Myocyte (in vitro differentiated cells): Measurements from ENCODE around the gene CHST10. TPM values are rescaled to one million over a fixed set of nuclear protein-coding genes. Genes with fewer than 3 reads are reported as not detected.
A peak's percentile ranks its signal among the peaks of the same experiment; 100 is the strongest.

Experiments
- DNase-seq: peaks from one replicate; pipeline ENCODE4 v3.0.0-alpha.2; 2012; ENCODE audit warnings: low read depth
- polyA plus RNA-seq: library from polyadenylated mRNA; unstranded; fragments of >200 nt; gene quantifications from one replicate; pipeline ENCODE4 v1.2.1, GENCODE V29; 2012; ENCODE audit warnings: missing spikeins
- total RNA-seq: library from RNA; depleted of rRNA; stranded (reverse); fragments of >200 nt; gene quantifications from 2 replicates; pipeline ENCODE4 v1.2.3, GENCODE V29; 2014

The CHST10 gene, protein sequence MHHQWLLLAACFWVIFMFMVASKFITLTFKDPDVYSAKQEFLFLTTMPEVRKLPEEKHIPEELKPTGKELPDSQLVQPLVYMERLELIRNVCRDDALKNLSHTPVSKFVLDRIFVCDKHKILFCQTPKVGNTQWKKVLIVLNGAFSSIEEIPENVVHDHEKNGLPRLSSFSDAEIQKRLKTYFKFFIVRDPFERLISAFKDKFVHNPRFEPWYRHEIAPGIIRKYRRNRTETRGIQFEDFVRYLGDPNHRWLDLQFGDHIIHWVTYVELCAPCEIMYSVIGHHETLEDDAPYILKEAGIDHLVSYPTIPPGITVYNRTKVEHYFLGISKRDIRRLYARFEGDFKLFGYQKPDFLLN
- 8.4 and 8.7 TPM in 2 replicates for total RNA-seq
- polyA plus RNA-seq: 5.3 TPM

DNA sequence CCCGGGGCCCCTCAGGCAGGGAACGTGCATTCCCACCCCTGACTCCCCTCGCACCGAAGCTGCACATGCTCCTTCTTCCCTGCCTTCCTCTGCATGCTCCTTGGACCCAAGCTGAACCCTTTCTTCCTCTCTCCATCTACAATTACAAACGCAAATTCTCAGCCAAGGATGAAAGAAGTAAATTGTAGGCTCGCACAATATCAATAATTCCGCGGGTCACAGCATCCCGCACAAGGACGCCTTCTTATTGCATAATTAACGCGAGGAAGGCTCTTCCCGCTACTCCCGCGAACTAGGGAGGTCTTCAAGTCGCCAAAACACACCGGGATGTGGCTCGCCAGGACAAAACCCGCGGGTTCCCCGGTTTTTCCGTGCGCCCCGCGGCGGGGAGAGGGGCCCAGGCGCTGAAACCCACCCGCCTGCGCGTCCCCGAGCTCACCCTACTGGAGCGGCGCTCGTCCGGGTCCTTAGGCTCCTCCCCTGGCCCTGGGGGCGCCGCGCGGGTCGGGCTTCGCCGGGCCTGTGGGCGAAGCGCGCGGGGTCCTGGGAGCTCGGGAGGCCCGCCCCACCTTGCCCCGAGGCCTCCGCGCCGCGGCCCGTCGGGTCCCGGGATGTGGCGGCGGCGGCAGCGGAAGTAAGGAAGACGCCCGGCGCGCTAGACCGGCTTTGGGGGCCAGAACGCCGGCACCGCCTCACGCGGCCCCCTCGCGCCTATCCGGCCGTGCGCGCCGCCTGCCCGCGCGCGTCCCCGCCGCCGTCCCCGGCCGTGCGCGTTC, at the start of gene CHST10:
TSS of gene CHST10 (minus strand) at position 734 of the 776 bp plus-strand sequence. CDS start 10,993 bp downstream, outside the sequence.
- DNase-seq: peak; percentile 61

GRCh38 chr2:100460904-100461530, 43.5 kb upstream of the CHST10 start:
- DNase-seq: no peak

DNA sequence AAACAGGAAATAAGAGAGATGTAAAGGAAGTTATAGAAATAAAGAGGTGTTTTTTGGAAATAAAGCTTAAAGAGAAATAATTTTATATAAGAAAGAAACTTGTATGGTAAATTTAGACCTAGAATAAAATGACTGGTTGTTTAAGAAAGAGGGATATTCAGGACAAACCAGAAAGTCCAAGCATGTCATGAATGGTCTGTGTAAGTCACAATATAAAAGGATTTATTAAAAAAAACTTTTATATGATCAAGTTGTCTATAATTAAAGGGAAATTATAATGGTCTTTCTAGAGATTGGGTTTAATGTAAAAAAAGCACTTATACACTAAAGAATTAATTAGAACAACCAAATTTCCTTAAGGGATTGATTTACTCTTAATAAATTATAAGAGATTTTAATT, 38.9 kb upstream of the CHST10 start:
- DNase-seq: peak; percentile 0

- DNase-seq: no peak
Measured at GRCh38 chr2:100453853-100454252, 36.4 kb upstream of the CHST10 start.

DNA sequence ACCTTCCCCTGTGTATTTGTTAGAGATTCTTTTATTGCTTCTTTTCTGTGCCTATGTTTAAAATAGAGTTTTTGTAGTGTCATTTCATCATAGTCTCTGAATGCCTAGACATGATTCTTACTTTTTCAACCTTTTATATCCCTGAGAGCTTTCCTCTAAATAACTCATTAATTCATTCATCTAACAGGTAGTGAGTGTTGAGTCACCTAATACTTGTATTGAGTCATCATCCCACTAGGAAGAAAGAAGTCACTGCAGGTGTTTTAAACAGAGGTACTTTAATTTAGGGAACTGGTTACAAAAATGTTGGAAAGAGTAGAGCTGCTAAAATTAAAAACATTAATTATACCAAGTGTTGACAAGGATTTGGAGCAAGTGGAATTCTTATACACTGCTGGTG, 34.3 kb upstream of the CHST10 start:
- no peak for DNase-seq

DNA sequence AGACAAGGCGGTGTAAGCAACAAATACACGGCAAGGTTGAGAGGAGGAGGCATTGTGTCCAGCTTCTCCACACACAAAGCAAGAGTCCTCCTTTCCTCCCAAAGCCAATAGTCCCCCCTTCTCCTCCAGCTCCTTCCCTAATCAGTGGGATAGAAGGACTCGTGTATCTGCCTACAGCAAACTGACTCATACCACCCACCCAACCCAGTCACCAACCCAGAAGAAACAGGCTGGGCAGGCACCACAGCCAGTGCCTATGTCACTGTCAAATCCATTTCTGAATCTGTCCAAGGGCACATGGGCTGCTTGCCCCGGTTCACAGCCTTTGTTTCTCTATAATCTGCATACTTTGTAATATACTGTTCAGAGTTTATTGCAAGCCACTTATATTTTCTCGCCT, 33.6 kb upstream of the CHST10 start:
- no peak for DNase-seq

DNA sequence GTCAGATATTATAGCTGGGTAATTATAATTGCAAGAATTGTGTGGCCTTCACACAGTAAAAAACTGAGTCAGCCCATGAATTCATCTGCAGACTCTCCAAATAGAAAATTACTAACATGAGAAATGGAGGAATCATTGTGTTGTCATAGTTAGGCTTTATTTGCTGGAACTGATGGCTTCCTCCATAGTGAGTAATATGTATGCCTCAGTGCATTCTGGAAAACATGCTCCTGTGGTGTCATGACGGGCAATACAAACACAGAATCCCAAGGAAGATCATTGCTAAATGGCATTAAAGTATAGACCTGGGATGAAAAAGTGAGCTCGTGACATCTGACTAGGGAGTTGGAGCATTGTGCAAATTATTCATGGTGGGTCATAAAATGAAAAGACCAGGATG, 29.2 kb upstream of the CHST10 start:
- no peak for DNase-seq

DNA sequence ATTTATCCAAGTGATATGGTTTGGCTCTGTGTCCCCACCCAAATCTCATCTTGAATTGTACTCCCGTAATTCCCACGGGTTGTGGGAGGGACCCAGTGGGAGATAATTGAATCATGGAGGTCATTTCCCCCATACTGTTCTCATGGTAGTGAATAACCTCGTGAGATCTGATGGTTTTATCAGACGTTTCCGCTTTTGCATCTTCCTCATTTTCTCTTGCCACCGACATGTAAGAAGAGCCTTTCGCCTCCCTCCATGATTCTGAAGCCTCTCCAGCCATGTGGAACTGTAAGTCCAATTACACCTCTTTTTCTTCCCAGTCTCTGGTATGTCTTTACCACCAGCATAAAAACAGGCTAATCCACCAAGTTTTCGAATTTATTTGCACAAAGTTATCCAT, 20.3 kb upstream of the CHST10 start:
- DNase-seq: no peak

DNA sequence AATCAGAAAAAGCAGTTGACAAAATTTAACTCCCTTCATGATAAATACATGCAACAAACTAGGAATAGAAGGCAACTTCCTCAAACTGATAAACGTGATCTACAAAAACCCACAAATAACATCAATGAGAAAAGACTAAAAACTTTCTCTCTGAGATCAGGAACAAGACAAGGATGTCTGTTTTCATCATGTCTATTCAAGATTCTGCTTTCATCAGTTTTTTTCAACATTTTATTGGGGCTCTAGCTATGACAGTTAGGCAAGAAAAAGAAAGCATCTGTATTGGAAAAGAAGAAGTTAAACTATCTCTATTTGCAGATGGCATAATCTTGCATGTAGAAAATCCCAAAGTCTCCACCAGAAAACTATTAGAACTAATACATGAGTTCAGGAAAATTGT, 12.3 kb upstream of the CHST10 start:
- no peak for DNase-seq

- peak; percentile 27 for DNase-seq
Measured at GRCh38 chr2:100427627-100428258, 10.3 kb upstream of the CHST10 start.

- no peak for DNase-seq
Measured at GRCh38 chr2:100427111-100427510, 9.6 kb upstream of the CHST10 start.

DNA sequence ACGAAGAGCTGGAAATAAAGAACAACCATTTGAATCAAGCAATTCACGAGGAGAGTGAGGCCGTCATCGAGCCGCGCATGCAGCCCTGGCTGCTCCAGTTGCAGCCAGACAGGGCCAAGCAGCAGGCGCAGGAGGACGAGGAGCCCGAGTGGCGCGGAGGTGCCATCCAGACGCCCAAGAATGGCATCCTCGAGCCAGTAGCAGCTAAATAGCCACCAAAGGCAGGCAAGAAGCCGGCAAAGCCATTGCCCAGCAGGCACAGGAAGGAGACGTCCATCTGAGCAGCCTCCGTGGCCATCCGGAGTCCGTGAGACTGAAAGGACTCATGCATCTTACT, 8.9 kb upstream of the CHST10 start:
- DNase-seq: no peak

DNA sequence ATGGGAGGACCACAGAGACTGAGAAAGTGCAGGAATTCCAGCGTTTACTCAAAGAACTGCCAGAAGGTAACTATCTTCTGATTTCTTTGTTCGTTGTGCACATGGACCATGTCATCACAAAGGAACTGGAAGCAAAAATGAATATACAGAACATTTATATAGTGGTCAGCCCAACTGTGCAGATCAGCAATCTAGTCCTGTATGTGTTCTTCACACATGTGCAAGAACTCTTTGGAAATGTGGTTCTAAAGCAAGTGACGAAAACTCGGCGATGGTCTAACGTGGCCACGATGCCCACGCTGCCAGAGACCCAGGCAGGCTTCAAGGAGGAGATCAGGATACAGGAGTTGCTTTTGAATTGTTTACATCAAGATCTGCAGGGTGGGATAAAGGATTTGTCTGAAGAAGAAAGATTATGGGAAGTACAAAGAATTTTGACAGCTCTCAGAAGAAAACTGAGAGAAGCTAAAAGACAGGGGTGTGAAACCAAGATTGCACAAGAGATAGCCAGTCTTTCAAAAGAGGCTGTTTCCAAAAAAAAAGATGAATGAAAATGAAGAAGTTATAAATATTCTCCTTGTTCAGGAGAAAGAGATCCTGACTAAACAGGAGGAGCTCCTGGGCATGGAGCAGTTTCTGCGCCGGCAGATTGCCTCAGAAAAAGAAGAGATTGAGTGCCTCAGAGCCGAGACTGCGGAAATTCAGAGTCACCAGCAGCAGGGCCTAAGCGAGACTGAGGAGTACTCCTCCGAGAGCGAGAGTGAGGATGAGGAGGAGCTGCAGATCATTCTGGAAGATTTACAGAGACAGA, 8.3 kb upstream of the CHST10 start:
- no peak for DNase-seq

- DNase-seq: no peak
Measured at GRCh38 chr2:100425107-100425506, 7.6 kb upstream of the CHST10 start.

DNA sequence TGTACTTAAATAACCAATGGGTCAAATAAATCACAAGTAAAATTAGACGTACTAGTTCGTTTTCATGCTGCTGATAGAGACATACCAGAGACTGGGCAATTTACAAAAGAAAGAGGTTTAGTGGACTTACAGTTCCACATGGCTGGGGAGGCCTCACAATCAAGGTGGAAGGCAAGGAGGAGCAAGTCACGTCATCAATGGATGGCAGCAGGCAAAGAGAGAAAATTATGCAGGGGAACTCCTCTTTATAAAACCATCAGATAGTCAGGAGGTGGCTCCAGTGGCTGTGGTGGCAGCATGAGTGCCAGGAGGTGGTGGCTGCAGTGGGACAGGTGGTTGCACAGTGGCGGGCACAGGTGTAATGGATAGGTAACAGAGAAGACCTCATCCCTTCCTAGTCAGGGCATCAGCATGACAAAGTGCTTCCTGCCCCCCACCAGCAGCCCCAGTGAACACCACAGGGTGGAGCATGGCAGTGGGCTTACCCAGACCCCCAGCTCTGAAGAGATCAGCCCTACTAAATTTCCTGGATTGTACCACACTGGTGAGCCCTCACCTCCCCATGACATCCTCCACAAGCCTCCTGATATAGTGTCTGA, 6.9 kb upstream of the CHST10 start:
- no peak for DNase-seq

DNA sequence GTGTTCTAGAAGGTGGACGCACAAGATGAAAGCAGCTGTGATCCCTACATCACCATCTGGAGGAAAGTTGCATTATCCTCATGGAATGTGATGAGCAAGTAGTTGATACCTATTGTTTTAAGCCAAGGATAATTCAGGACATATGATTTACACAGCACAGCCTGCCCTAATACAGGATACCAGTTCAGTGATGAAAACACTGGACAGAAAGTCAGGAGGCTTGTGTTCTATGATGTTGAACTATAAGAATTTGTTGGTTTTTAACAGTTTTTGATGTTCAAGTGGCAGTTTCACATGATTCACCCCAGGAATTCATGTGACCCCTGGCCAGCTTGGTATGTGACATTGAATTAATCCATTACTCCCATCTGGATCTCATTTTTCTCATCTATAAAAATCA, 6.2 kb upstream of the CHST10 start:
- no peak for DNase-seq

DNA sequence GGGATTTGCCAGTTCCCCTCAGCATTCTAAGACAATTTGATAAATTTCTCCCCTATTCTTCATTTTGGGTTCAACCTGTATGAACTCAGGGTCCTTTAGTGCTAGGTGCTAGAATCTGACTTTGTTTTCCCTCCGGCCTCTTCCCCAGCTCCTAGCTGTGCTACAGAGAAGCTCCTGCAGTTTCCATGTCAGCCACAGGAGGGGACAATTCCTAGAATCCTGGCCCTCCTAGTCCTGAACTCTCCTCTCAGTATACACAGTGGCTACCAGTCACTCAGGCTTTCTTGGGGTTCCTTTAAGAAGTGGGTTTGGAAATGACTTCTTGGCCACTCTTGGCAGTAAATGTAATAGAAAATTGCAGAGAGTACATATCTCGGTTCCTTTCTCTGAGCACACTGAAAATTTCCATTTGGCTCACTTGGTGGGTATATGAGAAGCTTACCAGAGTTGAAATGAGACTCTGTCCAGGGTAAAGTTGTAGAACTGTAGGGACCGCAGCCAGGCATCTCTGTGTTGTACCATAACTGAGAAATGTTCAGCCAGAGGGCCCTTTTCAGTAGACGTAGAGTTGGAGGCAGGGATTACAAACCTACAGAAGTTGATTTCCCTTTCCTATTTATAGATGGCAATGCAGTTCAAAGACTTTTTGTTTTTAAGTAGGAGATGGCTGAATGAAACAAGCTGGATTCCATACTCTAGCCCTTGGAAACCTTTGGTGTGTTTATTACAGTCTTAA, 5.0 kb upstream of the CHST10 start:
- DNase-seq: peak; percentile 52

GRCh38 chr2:100419915-100420314, 2.4 kb upstream of the CHST10 start:
- DNase-seq: no peak

DNA sequence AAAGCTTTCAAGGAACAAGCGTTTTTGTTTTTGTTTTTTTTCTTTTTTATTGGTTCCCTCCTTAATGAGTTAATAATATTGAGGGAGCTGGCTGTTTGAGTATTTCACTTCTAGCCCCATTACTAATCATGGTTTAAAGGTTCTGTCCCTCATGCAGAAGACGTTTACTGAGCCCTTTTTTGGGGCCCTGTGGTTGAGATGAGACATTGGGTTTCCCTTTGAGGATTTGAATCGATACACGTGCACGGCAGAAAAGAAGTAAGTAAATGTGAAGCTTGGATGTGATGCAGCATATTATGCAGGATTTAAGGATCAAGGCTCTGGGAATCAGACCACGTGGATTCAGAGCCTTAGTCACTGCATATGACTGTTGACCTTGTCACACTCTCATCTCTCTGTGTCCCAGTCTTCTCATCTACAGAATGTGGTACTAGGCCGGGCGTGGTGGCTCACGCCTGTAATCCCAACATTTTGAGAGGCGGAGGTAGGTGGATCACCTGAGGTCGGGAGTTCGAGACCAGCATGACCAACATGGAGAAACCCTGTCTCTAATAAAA, 1.0 kb upstream of the CHST10 start:
- DNase-seq: no peak
